H1 (cell line): ENCODE measurements around the gene PIP5K1B. TPM values are rescaled to one million over a fixed set of nuclear protein-coding genes. Genes with fewer than 3 reads are reported as not detected.

ENCODE experiments used
- CEBPB ChIP-seq: IDR thresholded peaks from 2 replicates; pipeline ENCODE4 v1.6.1; 2012; ENCODE audit warnings: low read depth, low read length
- CHD1 ChIP-seq: IDR thresholded peaks from 2 replicates; pipeline ENCODE4 v1.6.1; 2012; ENCODE audit warnings: low read depth, low read length, improper control_type of control experiment
- CTBP2 ChIP-seq: IDR thresholded peaks from 2 replicates; pipeline ENCODE4 v1.7.0; 2011; ENCODE audit warnings: borderline replicate concordance, mild to moderate bottlenecking, moderate library complexity, mixed read lengths, low read length; ENCODE audit not compliant: insufficient read depth, insufficient read length
- EZH2 ChIP-seq: fragments of 200-600 bp; sonication (generic); IDR thresholded peaks from 2 replicates; pipeline ENCODE4 v1.7.1; 2012; ENCODE audit warnings: low read depth, mild to moderate bottlenecking, moderate library complexity, low read length, inconsistent platforms; ENCODE audit not compliant: severe bottlenecking
- HDAC2 ChIP-seq, 2 experiments: fragments of 300-600 bp in 1 of 2; sonication (generic) in 1 of 2; IDR thresholded peaks; 2 replicates each; pipeline ENCODE4 v1.6.1; 2011 to 2012; ENCODE audit warnings: low read depth in 2 of 2, low read length in 2 of 2, mild to moderate bottlenecking in 2 of 2, moderate library complexity in 2 of 2, borderline replicate concordance in 1 of 2, inconsistent platforms in 1 of 2
- KDM5A ChIP-seq: fragments of 200-600 bp; IDR thresholded peaks from 2 replicates; pipeline ENCODE4 v1.7.1; 2012; ENCODE audit warnings: mild to moderate bottlenecking, low read length, inconsistent platforms, mixed read lengths
- MAFK ChIP-seq: IDR thresholded peaks from 2 replicates; pipeline ENCODE4 v1.6.1; 2012; ENCODE audit warnings: low read depth, mild to moderate bottlenecking, improper control_type of control experiment, low read length
- PHF8 ChIP-seq: fragments of 200-600 bp; sonication (generic); conservative IDR thresholded peaks from 2 replicates; pipeline ENCODE4 v1.7.1; 2012; ENCODE audit warnings: low read depth, mild to moderate bottlenecking, inconsistent platforms, low read length, moderate library complexity
- RAD21 ChIP-seq, 2 experiments: IDR thresholded peaks in 1 of 2; conservative IDR thresholded peaks in 1 of 2; 2 replicates each; pipeline ENCODE4 v1.6.1; 2011; ENCODE audit warnings: low read depth in 2 of 2, low read length in 2 of 2, improper control_type of control experiment in 1 of 2, inconsistent platforms in 1 of 2, mild to moderate bottlenecking in 1 of 2, moderate library complexity in 1 of 2
- RBBP5 ChIP-seq: IDR thresholded peaks from 2 replicates; pipeline ENCODE4 v1.7.1; 2012; ENCODE audit warnings: low read depth, mild to moderate bottlenecking, inconsistent platforms, low read length, moderate library complexity, borderline replicate concordance
- RFX5 ChIP-seq: IDR thresholded peaks from 2 replicates; pipeline ENCODE4 v1.6.1; 2011; ENCODE audit warnings: low read depth, low read length, improper control_type of control experiment, borderline replicate concordance
- RXRA ChIP-seq: IDR thresholded peaks from 2 replicates; pipeline ENCODE4 v1.6.1; 2011; ENCODE audit warnings: low read depth, mild to moderate bottlenecking, low read length, moderate library complexity; ENCODE audit not compliant: insufficient read depth
- SAP30 ChIP-seq: fragments of 300-600 bp; sonication (generic); IDR thresholded peaks from 2 replicates; pipeline ENCODE4 v1.7.1; 2012; ENCODE audit warnings: low read length, moderate library complexity, mild to moderate bottlenecking, inconsistent platforms; ENCODE audit not compliant: insufficient read depth, insufficient replicate concordance
- SIN3A ChIP-seq, 2 experiments: IDR thresholded peaks in 1 of 2; conservative IDR thresholded peaks in 1 of 2; 2 replicates each; pipeline ENCODE4 v1.6.1; 2011 to 2012; ENCODE audit warnings: low read length in 2 of 2, improper control_type of control experiment in 1 of 2, low read depth in 1 of 2, mild to moderate bottlenecking in 1 of 2
- SIRT6 ChIP-seq: IDR thresholded peaks from one replicate; pipeline ENCODE4 v1.7.1; 2012; ENCODE audit warnings: low read length, inconsistent platforms
- SP1 ChIP-seq: IDR thresholded peaks from 2 replicates; pipeline ENCODE4 v1.6.1; 2011; ENCODE audit warnings: low read depth, low read length
- SP2 ChIP-seq: IDR thresholded peaks from 2 replicates; pipeline ENCODE4 v1.6.1; 2012; ENCODE audit warnings: mild to moderate bottlenecking, low read length, inconsistent platforms
- TAF7 ChIP-seq: optimal IDR thresholded peaks from 2 replicates; pipeline ENCODE3; 2011; ENCODE audit warnings: low read depth, mild to moderate bottlenecking, inconsistent platforms, low read length, moderate library complexity, borderline replicate concordance
- polyA plus RNA-seq, 7 experiments: library from polyadenylated mRNA; depleted of rRNA in 3 of 7; stranded (reverse) in 5 of 7; unstranded in 2 of 7; fragments of >200 nt in 5 of 7; fragments of 200-250 nt in 2 of 7; gene quantifications; 1 replicate in 5 of 7; 2 replicates in 1 of 7; 4 replicates in 1 of 7; pipeline versions ENCODE4 v1.2.1 to v1.2.3, GENCODE V29; 2011 to 2013; ENCODE audit warnings: missing spikeins in 2 of 7, mixed read lengths in 2 of 7
- total RNA-seq: library from RNA; stranded (reverse); fragmentation: NEBNext Ultra II Directional; extraction: Animal tissue kit (Norgen Biotek cat#: 25700); gene quantifications from 2 replicates; pipeline ENCODE4 v1.2.1, GENCODE V29; 2021
- TF ChIP-seq, protein P1 (sequence below): IDR thresholded peaks from 2 replicates; pipeline ENCODE4 v1.6.1; 2012; ENCODE audit warnings: inconsistent platforms
- TF ChIP-seq, protein P2 (sequence below): IDR thresholded peaks from 2 replicates; pipeline ENCODE4 v1.6.1; 2011; ENCODE audit warnings: low read length, improper control_type of control experiment

The PIP5K1B gene
- total and polyA plus RNA-seq, 2 of the 8 experiments (the other 6 are each of a cell fraction or from before 2014, with no cell fraction given), result 4.7 to 7.7 TPM

DNA sequence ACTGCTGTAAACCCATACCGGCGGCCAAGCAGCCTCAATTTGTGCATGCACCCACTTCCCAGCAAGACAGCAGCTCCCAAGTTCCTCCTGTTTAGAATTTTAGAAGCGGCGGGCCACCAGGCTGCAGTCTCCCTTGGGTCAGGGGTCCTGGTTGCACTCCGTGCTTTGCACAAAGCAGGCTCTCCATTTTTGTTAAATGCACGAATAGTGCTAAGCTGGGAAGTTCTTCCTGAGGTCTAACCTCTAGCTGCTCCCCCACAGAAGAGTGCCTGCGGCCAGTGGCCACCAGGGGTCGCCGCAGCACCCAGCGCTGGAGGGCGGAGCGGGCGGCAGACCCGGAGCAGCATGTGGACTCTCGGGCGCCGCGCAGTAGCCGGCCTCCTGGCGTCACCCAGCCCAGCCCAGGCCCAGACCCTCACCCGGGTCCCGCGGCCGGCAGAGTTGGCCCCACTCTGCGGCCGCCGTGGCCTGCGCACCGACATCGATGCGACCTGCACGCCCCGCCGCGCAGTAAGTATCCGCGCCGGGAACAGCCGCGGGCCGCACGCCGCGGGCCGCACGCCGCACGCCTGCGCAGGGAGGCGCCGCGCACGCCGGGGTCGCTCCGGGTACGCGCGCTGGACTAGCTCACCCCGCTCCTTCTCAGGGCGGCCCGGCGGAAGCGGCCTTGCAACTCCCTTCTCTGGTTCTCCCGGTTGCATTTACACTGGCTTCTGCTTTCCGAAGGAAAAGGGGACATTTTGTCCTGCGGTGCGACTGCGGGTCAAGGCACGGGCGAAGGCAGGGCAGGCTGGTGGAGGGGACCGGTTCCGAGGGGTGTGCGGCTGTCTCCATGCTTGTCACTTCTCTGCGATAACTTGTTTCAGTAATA is 330.6 kb downstream of the PIP5K1B start, which contains the start of gene FXN (continued):
- TF ChIP-seq, protein P1, sequence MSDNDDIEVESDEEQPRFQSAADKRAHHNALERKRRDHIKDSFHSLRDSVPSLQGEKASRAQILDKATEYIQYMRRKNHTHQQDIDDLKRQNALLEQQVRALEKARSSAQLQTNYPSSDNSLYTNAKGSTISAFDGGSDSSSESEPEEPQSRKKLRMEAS, result peak; percentile 82
- peak; percentile 94 for TF ChIP-seq PHF8
- TF ChIP-seq KDM5A, result no peak
- TF ChIP-seq CTBP2, result no peak
- TF ChIP-seq RXRA, result no peak
- TF ChIP-seq EZH2, result no peak
- TF ChIP-seq RBBP5, result peak; percentile 91; the same call in 1 of the 2 replicates
- no peak for TF ChIP-seq SP1
- TF ChIP-seq MAFK, result no peak
- TF ChIP-seq, protein P2, sequence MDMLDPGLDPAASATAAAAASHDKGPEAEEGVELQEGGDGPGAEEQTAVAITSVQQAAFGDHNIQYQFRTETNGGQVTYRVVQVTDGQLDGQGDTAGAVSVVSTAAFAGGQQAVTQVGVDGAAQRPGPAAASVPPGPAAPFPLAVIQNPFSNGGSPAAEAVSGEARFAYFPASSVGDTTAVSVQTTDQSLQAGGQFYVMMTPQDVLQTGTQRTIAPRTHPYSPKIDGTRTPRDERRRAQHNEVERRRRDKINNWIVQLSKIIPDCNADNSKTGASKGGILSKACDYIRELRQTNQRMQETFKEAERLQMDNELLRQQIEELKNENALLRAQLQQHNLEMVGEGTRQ, result no peak; the same call in 1 of the 2 replicates
- TF ChIP-seq HDAC2 (IDR thresholded peaks at IDR 0.05; ENCODE audit: borderline replicate concordance in 1 of 2, low read depth in 2 of 2, low read length in 2 of 2), result peak; percentile 34 to 99; a peak in 3 of 4 replicates
- TF ChIP-seq RAD21 (IDR thresholded peaks at IDR 0.05 in 1 of 2, conservative IDR thresholded peaks at IDR 0.05 in 1 of 2; ENCODE audit: low read depth in 2 of 2, low read length in 2 of 2), result peak; percentile 70 to 83
- TF ChIP-seq CHD1, result no peak
- no peak for TF ChIP-seq RFX5
- peak; percentile 84 for TF ChIP-seq TAF7
- no peak for TF ChIP-seq SIRT6
- TF ChIP-seq SAP30, result no peak
- TF ChIP-seq CEBPB, result no peak
- TF ChIP-seq SP2, result no peak
- peak; percentile 53 to 65; a peak in 1 of 4 replicates for TF ChIP-seq SIN3A (conservative IDR thresholded peaks at IDR 0.05 in 1 of 2, IDR thresholded peaks at IDR 0.05 in 1 of 2; ENCODE audit: low read depth in 1 of 2, low read length in 2 of 2)
